ENCODE data around the gene DNAJC1.

DNA sequence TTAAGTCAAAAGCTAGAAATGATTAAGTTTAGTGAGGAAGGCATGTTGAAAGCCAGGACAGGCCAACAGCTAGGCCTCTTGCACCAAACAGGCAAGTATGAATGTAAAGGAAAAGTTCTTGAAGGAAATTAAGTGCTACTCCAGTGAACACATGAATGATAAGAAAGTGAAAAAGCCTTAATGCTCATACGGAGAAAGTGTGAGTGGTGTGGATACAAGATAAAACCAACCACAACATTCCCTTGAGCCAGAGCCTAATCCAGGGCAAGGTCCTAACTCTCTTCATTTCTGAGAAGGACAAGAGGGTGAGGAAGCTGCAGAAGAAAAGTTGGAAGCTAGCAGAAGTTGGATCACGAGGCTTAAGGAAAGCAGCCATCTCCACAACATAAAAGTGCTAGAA, 53.0 kb downstream of the DNAJC1 start:
- TF ChIP-seq, protein P1, sequence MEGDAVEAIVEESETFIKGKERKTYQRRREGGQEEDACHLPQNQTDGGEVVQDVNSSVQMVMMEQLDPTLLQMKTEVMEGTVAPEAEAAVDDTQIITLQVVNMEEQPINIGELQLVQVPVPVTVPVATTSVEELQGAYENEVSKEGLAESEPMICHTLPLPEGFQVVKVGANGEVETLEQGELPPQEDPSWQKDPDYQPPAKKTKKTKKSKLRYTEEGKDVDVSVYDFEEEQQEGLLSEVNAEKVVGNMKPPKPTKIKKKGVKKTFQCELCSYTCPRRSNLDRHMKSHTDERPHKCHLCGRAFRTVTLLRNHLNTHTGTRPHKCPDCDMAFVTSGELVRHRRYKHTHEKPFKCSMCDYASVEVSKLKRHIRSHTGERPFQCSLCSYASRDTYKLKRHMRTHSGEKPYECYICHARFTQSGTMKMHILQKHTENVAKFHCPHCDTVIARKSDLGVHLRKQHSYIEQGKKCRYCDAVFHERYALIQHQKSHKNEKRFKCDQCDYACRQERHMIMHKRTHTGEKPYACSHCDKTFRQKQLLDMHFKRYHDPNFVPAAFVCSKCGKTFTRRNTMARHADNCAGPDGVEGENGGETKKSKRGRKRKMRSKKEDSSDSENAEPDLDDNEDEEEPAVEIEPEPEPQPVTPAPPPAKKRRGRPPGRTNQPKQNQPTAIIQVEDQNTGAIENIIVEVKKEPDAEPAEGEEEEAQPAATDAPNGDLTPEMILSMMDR (IDR thresholded peaks at IDR 0.05): no peak
- no peak for TF ChIP-seq POLR2A (IDR thresholded peaks at IDR 0.05)
